K562 (cell line): ENCODE results near the gene VPS35L. TPM values are rescaled to one million over a fixed set of nuclear protein-coding genes. Genes with fewer than 3 reads are reported as not detected.

ENCODE experiments used
- CREM ChIP-seq: IDR thresholded peaks from 2 replicates; pipeline ENCODE4 v1.6.1; 2014; ENCODE audit warnings: antibody characterized with exemption, low read depth
- ELF2 ChIP-seq: fragments of 250-450 bp; sonication (Bioruptor Pico); IDR thresholded peaks from 2 replicates; pipeline ENCODE4 v1.5.0; 2021; ENCODE audit warnings: mild to moderate bottlenecking
- NFE2L1 ChIP-seq: fragments of 450-650 bp; IDR thresholded peaks from 2 replicates; pipeline ENCODE4 v1.6.1; 2016; ENCODE audit warnings: missing genetic modification characterization, low read depth, mild to moderate bottlenecking, missing compliant biosample characterization, moderate library complexity, borderline replicate concordance
- POLR3A ChIP-seq: IDR thresholded peaks from 2 replicates; pipeline ENCODE4 v1.6.1; 2011; ENCODE audit warnings: borderline replicate concordance, mild to moderate bottlenecking, moderate library complexity; ENCODE audit not compliant: insufficient read length, insufficient read depth; ENCODE audit errors: extremely low read depth
- RFX7 ChIP-seq: fragments of 250-450 bp; sonication (Bioruptor Pico); IDR thresholded peaks from 2 replicates; pipeline ENCODE4 v1.5.1; 2021; ENCODE audit warnings: mild to moderate bottlenecking
- SMARCC2 ChIP-seq: fragments of 450-650 bp; IDR thresholded peaks from 2 replicates; pipeline ENCODE4 v1.6.1; 2017; ENCODE audit warnings: antibody characterized with exemption, moderate library complexity, mild to moderate bottlenecking, low read depth
- SMC3 ChIP-seq: conservative IDR thresholded peaks from 2 replicates; pipeline ENCODE4 v1.6.1; 2011; ENCODE audit warnings: low read depth, low read length, improper control_type of control experiment; ENCODE audit not compliant: insufficient read depth
- ZNF165 ChIP-seq: fragments of 250-450 bp; sonication (Bioruptor Pico); IDR thresholded peaks from 2 replicates; pipeline ENCODE4 v1.4.0; 2020; ENCODE audit warnings: borderline replicate concordance
- ZNF324 ChIP-seq: fragments of 250-450 bp; sonication (Bioruptor Pico); IDR thresholded peaks from 2 replicates; pipeline ENCODE4 v1.4.0; 2020; ENCODE audit warnings: mild to moderate bottlenecking
- polyA plus RNA-seq, 8 experiments: library from polyadenylated mRNA; depleted of rRNA in 4 of 8; stranded (reverse) in 5 of 8; unstranded in 3 of 8; fragments of >200 nt; fragmentation: Nextera tagmentation in 2 of 8; fragmentation: Illumina TruSeq in 1 of 8; extraction: Ambion mirVana in 2 of 8; extraction: Trizol in 1 of 8; gene quantifications; 2 replicates each; pipeline versions ENCODE4 v1.2.1 to v1.2.3, GENCODE V29; 2011 to 2014; ENCODE audit warnings: inconsistent platforms in 1 of 8, missing spikeins in 1 of 8
- total RNA-seq, 7 experiments: library from RNA; depleted of rRNA in 6 of 7; stranded (reverse); fragments of >200 nt in 6 of 7; fragmentation: Illumina TruSeq in 2 of 7; extraction: Trizol in 2 of 7; gene quantifications; 2 replicates each; pipeline versions ENCODE4 v1.2.1 to v1.2.3, GENCODE V29; 2011 to 2021; ENCODE audit warnings: low replicate concordance in 1 of 7
- TF ChIP-seq, protein P1 (sequence below), 2 experiments: fragments of 200-800 bp in 1 of 2; sonication (Bioruptor generic) in 1 of 2; sonication (generic) in 1 of 2; formaldehyde crosslinking in 1 of 2; IDR thresholded peaks in 1 of 2; conservative IDR thresholded peaks in 1 of 2; 2 replicates each; pipeline versions ENCODE4 v1.5.0 to v1.6.1; 2016 to 2020; ENCODE audit warnings: missing compliant biosample characterization in 1 of 2, missing genetic modification characterization in 1 of 2, missing genetic modification reagents in 1 of 2
- TF ChIP-seq, protein P2 (sequence below): sonication (generic); formaldehyde crosslinking; IDR thresholded peaks from 2 replicates; pipeline ENCODE4 v1.8.0; 2022; ENCODE audit warnings: mild to moderate bottlenecking, missing genetic modification reagents
- TF ChIP-seq, protein P3 (sequence below): sonication (generic); formaldehyde crosslinking; IDR thresholded peaks from 2 replicates; pipeline ENCODE4 v1.8.0; 2022; ENCODE audit warnings: mild to moderate bottlenecking, low read depth, missing genetic modification reagents
- TF ChIP-seq, protein P4 (sequence below): fragments of 200-800 bp; sonication (Bioruptor generic); IDR thresholded peaks from 2 replicates; pipeline ENCODE4 v1.6.1; 2017; ENCODE audit warnings: missing genetic modification characterization, missing compliant biosample characterization
- TF ChIP-seq, protein P5 (sequence below): IDR thresholded peaks from 2 replicates; pipeline ENCODE4 v1.6.1; 2014; ENCODE audit warnings: antibody characterized with exemption

Gene VPS35L
- total and polyA plus RNA-seq, 9 of the 15 experiments (the other 6 are each of a cell fraction or from before 2014, with no cell fraction given): 10.2 to 30.4 (median 20.1) TPM

DNA sequence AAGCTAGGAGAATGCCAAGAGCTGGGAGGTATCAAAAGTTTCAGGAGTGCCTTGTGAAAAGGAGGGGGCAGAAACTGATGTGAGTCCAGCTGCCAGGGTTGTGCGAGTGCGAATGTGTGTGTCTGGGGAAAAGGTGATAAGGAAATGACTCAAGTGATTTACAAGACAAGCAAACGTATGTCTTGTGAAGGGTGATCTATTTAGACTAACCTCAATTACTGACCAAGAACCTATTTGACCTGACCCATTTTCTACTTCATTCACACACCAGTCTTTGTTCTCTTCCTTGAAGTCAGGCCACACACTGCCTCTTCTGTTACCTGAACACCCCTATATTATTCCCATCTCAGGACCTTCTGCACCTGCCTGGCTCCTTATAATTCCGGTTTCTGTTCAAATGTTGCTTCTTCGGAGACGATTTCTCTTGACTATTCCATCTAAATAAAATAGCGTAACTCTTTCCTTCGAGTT is 34.6 kb upstream of the VPS35L start (continued):
- TF ChIP-seq RFX7 (no peak), CREM (peak; percentile 83), ZNF165 (CRISPR knock-in tag) (no peak), ELF2 (CRISPR knock-in tag) (no peak), POLR3A (no peak), SMC3 (no peak), SMARCC2 (peak; percentile 84), ZNF324 (no peak), NFE2L1 (no peak)
- TF ChIP-seq, protein P1, sequence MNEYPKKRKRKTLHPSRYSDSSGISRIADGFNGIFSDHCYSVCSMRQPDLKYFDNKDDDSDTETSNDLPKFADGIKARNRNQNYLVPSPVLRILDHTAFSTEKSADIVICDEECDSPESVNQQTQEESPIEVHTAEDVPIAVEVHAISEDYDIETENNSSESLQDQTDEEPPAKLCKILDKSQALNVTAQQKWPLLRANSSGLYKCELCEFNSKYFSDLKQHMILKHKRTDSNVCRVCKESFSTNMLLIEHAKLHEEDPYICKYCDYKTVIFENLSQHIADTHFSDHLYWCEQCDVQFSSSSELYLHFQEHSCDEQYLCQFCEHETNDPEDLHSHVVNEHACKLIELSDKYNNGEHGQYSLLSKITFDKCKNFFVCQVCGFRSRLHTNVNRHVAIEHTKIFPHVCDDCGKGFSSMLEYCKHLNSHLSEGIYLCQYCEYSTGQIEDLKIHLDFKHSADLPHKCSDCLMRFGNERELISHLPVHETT (CRISPR knock-in tag; conservative IDR thresholded peaks at IDR 0.05 in 1 of 2, IDR thresholded peaks at IDR 0.05 in 1 of 2): peak in 1 of 2 experiments; percentile 61; a peak in 2 of 4 replicates
- TF ChIP-seq, protein P2, sequence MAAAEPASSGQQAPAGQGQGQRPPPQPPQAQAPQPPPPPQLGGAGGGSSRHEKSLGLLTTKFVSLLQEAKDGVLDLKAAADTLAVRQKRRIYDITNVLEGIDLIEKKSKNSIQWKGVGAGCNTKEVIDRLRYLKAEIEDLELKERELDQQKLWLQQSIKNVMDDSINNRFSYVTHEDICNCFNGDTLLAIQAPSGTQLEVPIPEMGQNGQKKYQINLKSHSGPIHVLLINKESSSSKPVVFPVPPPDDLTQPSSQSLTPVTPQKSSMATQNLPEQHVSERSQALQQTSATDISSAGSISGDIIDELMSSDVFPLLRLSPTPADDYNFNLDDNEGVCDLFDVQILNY: no peak
- TF ChIP-seq, protein P3, sequence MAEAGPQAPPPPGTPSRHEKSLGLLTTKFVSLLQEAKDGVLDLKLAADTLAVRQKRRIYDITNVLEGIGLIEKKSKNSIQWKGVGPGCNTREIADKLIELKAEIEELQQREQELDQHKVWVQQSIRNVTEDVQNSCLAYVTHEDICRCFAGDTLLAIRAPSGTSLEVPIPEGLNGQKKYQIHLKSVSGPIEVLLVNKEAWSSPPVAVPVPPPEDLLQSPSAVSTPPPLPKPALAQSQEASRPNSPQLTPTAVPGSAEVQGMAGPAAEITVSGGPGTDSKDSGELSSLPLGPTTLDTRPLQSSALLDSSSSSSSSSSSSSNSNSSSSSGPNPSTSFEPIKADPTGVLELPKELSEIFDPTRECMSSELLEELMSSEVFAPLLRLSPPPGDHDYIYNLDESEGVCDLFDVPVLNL (CRISPR knock-in tag): no peak
- TF ChIP-seq, protein P4, sequence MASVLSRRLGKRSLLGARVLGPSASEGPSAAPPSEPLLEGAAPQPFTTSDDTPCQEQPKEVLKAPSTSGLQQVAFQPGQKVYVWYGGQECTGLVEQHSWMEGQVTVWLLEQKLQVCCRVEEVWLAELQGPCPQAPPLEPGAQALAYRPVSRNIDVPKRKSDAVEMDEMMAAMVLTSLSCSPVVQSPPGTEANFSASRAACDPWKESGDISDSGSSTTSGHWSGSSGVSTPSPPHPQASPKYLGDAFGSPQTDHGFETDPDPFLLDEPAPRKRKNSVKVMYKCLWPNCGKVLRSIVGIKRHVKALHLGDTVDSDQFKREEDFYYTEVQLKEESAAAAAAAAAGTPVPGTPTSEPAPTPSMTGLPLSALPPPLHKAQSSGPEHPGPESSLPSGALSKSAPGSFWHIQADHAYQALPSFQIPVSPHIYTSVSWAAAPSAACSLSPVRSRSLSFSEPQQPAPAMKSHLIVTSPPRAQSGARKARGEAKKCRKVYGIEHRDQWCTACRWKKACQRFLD: peak; percentile 86; the same call in 1 of the 2 replicates
- TF ChIP-seq, protein P5, sequence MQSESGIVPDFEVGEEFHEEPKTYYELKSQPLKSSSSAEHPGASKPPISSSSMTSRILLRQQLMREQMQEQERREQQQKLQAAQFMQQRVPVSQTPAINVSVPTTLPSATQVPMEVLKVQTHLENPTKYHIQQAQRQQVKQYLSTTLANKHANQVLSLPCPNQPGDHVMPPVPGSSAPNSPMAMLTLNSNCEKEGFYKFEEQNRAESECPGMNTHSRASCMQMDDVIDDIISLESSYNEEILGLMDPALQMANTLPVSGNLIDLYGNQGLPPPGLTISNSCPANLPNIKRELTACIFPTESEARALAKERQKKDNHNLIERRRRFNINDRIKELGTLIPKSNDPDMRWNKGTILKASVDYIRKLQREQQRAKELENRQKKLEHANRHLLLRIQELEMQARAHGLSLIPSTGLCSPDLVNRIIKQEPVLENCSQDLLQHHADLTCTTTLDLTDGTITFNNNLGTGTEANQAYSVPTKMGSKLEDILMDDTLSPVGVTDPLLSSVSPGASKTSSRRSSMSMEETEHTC: 0 out of 2 replicates have a peak, but pooled peaks have one; percentile 56
